OCI-LY7 (cell line): Measurements from ENCODE around the gene ICA1. TPM values are rescaled to one million over a fixed set of nuclear protein-coding genes. Genes with fewer than 3 reads are reported as not detected.

Experiments
- BruUV-seq: library from RNA; stranded (reverse); fragments of 400-500 nt; replicated peaks from 2 replicates; lab custom pipeline; 2021; lab: Mats Ljungman, UMichigan
- CTCF ChIA-PET: fragments of 300-600 bp; sonication (Branson Sonifier 250); formaldehyde crosslinking; loops from one replicate; lab custom pipeline; 2022; ENCODE audit warnings: antibody characterized with exemption; ENCODE audit not compliant: unreplicated experiment; lab: Charles Lee
- POLR2A ChIA-PET: fragments of 300-600 bp; sonication (Branson Sonifier 250); formaldehyde crosslinking; loops from one replicate; lab custom pipeline; 2022; ENCODE audit warnings: antibody characterized with exemption; lab: Charles Lee
- DNase-seq: peaks from one replicate; pipeline ENCODE4 v3.0.0-alpha.2; 2015; ENCODE audit warnings: low spot score
- H2AFZ ChIP-seq: fragments of 200-600 bp; sonication (generic), shearing (Covaris generic); 2 replicates; pipeline ENCODE4 v1.6.1; 2014; ENCODE audit warnings: mild to moderate bottlenecking, antibody characterized with exemption, low read length, moderate library complexity
- H3K27ac ChIP-seq: fragments of 200-600 bp; sonication (generic); 2 replicates; pipeline ENCODE4 v1.5.1; 2014; ENCODE audit warnings: mixed run types, low read depth, mild to moderate bottlenecking, moderate library complexity, low read length, inconsistent platforms; ENCODE audit not compliant: poor library complexity, severe bottlenecking
- H3K36me3 ChIP-seq: fragments of 200-600 bp; sonication (generic); 2 replicates; pipeline ENCODE4 v1.6.1; 2014; ENCODE audit warnings: mild to moderate bottlenecking, antibody characterized with exemption, low read length, moderate library complexity, mixed read lengths; ENCODE audit not compliant: insufficient read depth
- H3K4me1 ChIP-seq: fragments of 200-600 bp; sonication (generic); 2 replicates; pipeline ENCODE4 v1.5.1; 2014; ENCODE audit warnings: mild to moderate bottlenecking, low read length; ENCODE audit not compliant: insufficient read depth, poor library complexity, severe bottlenecking
- H3K4me2 ChIP-seq: fragments of 200-600 bp; sonication (generic); 2 replicates; pipeline ENCODE4 v1.6.1; 2014; ENCODE audit warnings: mild to moderate bottlenecking, low read length
- H3K4me3 ChIP-seq: fragments of 200-600 bp; sonication (generic); 2 replicates; pipeline ENCODE4 v1.5.1; 2014; ENCODE audit warnings: mild to moderate bottlenecking, low read depth, low read length; ENCODE audit not compliant: poor library complexity, severe bottlenecking
- H3K79me2 ChIP-seq: fragments of 200-600 bp; sonication (generic); 2 replicates; pipeline ENCODE4 v1.6.1; 2016; ENCODE audit warnings: low read depth, mild to moderate bottlenecking, low read length, moderate library complexity, mixed read lengths; ENCODE audit not compliant: insufficient read depth
- H3K9me2 ChIP-seq: fragments of 200-600 bp; sonication (generic); 2 replicates; pipeline ENCODE4 v1.6.1; 2016; ENCODE audit warnings: mild to moderate bottlenecking, low read length, mixed read lengths; ENCODE audit not compliant: insufficient read depth
- H3K9me3 ChIP-seq: fragments of 200-600 bp; sonication (generic); 2 replicates; pipeline ENCODE4 v1.6.1; 2014; ENCODE audit warnings: mild to moderate bottlenecking, mixed run types, low read length, mixed read lengths
- H4K20me1 ChIP-seq: fragments of 200-600 bp; sonication (generic); 2 replicates; pipeline ENCODE4 v1.6.1; 2014; ENCODE audit warnings: mild to moderate bottlenecking, antibody characterized with exemption, low read length, moderate library complexity, mixed read lengths; ENCODE audit not compliant: insufficient read depth
- EZH2phosphoT487 ChIP-seq: fragments of 200-600 bp; sonication (generic); IDR thresholded peaks from 2 replicates; pipeline ENCODE4 v1.6.1; 2018; ENCODE audit warnings: low read depth, borderline replicate concordance, mild to moderate bottlenecking, mixed run types, antibody characterized with exemption, low read length, moderate library complexity, mixed read lengths
- intact Hi-C: fragments of 100-400 bp; cut with micrococcal nuclease; formaldehyde crosslinking; loops from one replicate; pipeline ENCODE4 v1.10.0; 2022; ENCODE audit not compliant: unreplicated experiment
- total RNA-seq, 2 experiments: library from RNA; depleted of rRNA in 1 of 2; stranded (reverse); fragments of >200 nt in 1 of 2; shearing (Covaris generic) in 1 of 2; gene quantifications; 2 replicates each; pipeline ENCODE4 v1.2.3, GENCODE V29; 2014 to 2022
- TF ChIP-seq, protein P1 (sequence below): fragments of 200-600 bp; sonication (generic); conservative IDR thresholded peaks from 2 replicates; pipeline ENCODE4 v1.5.1; 2014; ENCODE audit warnings: mild to moderate bottlenecking, antibody characterized with exemption, low read length, moderate library complexity, mixed read lengths

Gene ICA1
- total RNA-seq, 2 experiments from 2014 or later = 0.49 TPM; not detected in 1

DNA sequence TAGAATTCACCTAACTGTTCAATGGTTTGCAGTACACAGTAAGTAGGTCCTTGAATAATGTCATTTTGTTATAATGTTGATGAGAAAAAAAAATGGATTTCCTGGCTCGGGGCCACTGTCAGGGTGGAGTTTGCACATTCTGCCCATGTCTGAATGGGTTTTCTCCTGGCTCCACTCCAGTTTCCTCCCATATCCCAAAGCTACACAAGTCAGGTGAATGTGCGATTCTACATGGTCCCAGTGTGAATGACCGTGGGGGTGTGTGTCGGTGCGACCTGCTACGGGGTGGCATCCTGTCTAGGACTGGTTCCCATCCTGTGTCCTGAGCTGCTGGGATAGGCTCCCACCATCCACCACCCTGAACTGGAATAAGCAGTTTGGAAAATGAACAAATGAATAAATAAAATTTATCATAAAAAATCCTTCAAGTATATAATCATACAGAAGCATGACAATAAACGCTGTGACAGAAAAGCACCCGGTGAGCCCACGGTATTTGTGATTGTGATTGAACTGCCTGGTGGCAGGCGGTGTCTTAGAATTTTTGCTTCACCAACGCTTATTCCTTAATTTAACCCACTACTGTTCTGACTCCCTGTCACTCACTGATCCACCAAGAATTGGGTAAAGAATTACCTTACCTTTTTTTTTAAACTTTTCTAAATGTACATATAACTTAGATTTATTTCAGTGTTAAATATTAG, 114.1 kb downstream of the ICA1 start:
- CTCF ChIA-PET = interaction anchor here (0.5 kb wide), 1 partner anchor 381 kb away, joined by 4 read pairs; no protein-coding TSS in a partner anchor
- H2AFZ ChIP-seq = no peak overlapping the region
- H3K4me1 ChIP-seq = peaks cover 6% of the 10 kb centered on the region
- intact Hi-C loops = no loop called here
- no peaks in the 10 kb centered on the region for H3K9me3 ChIP-seq
- no peaks in the 10 kb centered on the region for H4K20me1 ChIP-seq
- DNase-seq = no peak
- H3K9me2 ChIP-seq = no peaks in the 10 kb centered on the region
- TF ChIP-seq, protein P1, sequence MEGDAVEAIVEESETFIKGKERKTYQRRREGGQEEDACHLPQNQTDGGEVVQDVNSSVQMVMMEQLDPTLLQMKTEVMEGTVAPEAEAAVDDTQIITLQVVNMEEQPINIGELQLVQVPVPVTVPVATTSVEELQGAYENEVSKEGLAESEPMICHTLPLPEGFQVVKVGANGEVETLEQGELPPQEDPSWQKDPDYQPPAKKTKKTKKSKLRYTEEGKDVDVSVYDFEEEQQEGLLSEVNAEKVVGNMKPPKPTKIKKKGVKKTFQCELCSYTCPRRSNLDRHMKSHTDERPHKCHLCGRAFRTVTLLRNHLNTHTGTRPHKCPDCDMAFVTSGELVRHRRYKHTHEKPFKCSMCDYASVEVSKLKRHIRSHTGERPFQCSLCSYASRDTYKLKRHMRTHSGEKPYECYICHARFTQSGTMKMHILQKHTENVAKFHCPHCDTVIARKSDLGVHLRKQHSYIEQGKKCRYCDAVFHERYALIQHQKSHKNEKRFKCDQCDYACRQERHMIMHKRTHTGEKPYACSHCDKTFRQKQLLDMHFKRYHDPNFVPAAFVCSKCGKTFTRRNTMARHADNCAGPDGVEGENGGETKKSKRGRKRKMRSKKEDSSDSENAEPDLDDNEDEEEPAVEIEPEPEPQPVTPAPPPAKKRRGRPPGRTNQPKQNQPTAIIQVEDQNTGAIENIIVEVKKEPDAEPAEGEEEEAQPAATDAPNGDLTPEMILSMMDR = no peak
- TF ChIP-seq EZH2phosphoT487 = no peak
- H3K79me2 ChIP-seq = no peaks in the 10 kb centered on the region
- BruUV-seq = no TSS peak
- no peak overlapping the region for H3K4me3 ChIP-seq
- POLR2A ChIA-PET = interaction anchor here (0.7 to 1.0 kb wide), 4 partner anchors 9 to 202 kb away, joined by 3 read pairs; no protein-coding TSS in a partner anchor
- H3K4me2 ChIP-seq = no peak overlapping the region
- no peaks in the 10 kb centered on the region for H3K36me3 ChIP-seq
- H3K27ac ChIP-seq = no peak overlapping the region

DNA sequence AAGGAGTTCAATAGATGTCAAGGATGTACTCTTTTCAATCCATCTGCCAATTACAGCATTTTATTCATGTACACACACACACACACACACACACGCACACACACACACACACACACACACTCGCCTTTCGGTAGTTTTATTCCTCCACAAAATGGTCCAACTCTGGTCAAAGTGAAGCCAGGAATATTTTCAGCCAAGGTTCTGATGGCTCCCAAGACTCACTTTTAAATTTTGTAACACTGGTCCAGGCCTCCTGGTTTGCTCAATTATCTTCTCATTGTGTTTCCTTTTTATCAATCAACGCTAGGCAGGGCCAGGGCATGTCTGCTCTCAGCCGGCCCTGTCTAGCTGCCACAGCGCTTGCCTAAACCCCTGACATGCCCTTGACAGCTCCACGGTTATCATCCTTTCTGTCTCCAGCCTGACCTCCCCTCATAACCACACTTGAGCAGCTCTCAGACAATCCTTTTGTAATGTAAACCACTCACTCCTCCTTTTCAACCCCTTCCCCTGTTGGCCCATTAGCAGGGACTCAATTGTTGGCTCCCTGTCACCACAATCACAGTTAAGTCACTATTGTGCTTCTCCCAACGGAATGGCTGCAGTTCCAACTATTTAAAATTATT, 115.1 kb downstream of the ICA1 start:
- ChIA-PET POLR2A (interaction anchor here (0.7 to 1.0 kb wide), 2 partner anchors 8 to 201 kb away, joined by 3 read pairs; no protein-coding TSS in a partner anchor), CTCF (no interaction called here)
- H4K20me1 ChIP-seq = no peaks in the 10 kb centered on the region
- H3K4me2 ChIP-seq = no peak overlapping the region
- no peaks in the 10 kb centered on the region for H3K9me3 ChIP-seq
- no peak overlapping the region for H3K4me3 ChIP-seq
- no peak for DNase-seq
- no peak overlapping the region for H2AFZ ChIP-seq
- TF ChIP-seq, protein P1 = no peak
- no peak for TF ChIP-seq EZH2phosphoT487
- H3K36me3 ChIP-seq = no peaks in the 10 kb centered on the region
- intact Hi-C loops = no loop called here
- H3K27ac ChIP-seq = no peak overlapping the region
- no TSS peak for BruUV-seq
- H3K4me1 ChIP-seq = peaks cover 6% of the 10 kb centered on the region
- H3K79me2 ChIP-seq = no peaks in the 10 kb centered on the region
- no peaks in the 10 kb centered on the region for H3K9me2 ChIP-seq
